Fibroblast of lung (primary cell): ENCODE measurements around the gene CD82. TPM values are rescaled to one million over a fixed set of nuclear protein-coding genes. Genes with fewer than 3 reads are reported as not detected.

ENCODE experiments used
- DNase-seq, 2 donors: peaks; one replicate each; pipeline versions ENCODE4 v3.0.0 to v3.0.0-alpha.2; 2010; ENCODE audit warnings: low read depth in 2 of 2
- H2AFZ ChIP-seq: 2 replicates; pipeline ENCODE4 v1.5.1; 2012; ENCODE audit warnings: low read length, control low read depth, inconsistent platforms
- H3K27ac ChIP-seq: 2 replicates; pipeline ENCODE4 v1.5.1; 2011; ENCODE audit warnings: low read length, control low read depth; ENCODE audit not compliant: insufficient read depth
- H3K27me3 ChIP-seq: 2 replicates; pipeline ENCODE4 v1.5.1; 2011; ENCODE audit warnings: mild to moderate bottlenecking, low read length; ENCODE audit not compliant: control insufficient read depth, insufficient read depth
- H3K36me3 ChIP-seq: 2 replicates; pipeline ENCODE4 v1.5.1; 2011; ENCODE audit warnings: low read length; ENCODE audit not compliant: control insufficient read depth, insufficient read depth
- H3K4me1 ChIP-seq: 2 replicates; pipeline ENCODE4 v1.5.1; 2011; ENCODE audit warnings: low read length; ENCODE audit not compliant: control insufficient read depth, insufficient read depth; ENCODE audit errors: extremely low read depth
- H3K4me2 ChIP-seq: 2 replicates; pipeline ENCODE4 v1.5.1; 2011; ENCODE audit warnings: low read length, control low read depth; ENCODE audit not compliant: insufficient read depth; ENCODE audit errors: extremely low read depth
- H3K4me3 ChIP-seq, 4 experiments: fragments of 200-600 bp in 1 of 4; sonication (generic) in 1 of 4; replicated peaks in 1 of 4; 2 replicates each; pipeline ENCODE4 v1.5.1; 2011 to 2016; ENCODE audit warnings: low read length in 4 of 4, low read depth in 3 of 4, mild to moderate bottlenecking in 3 of 4, control low read depth in 2 of 4, inconsistent platforms in 1 of 4, mixed read lengths in 1 of 4; ENCODE audit not compliant: insufficient read depth in 1 of 4; ENCODE audit errors: control extremely low read depth in 1 of 4
- H3K79me2 ChIP-seq: 2 replicates; pipeline ENCODE4 v1.5.1; 2012; ENCODE audit warnings: mild to moderate bottlenecking, low read length, inconsistent platforms; ENCODE audit not compliant: control insufficient read depth, insufficient read depth
- H3K9ac ChIP-seq: 2 replicates; pipeline ENCODE4 v1.5.1; 2011; ENCODE audit warnings: mild to moderate bottlenecking, low read length, control low read depth; ENCODE audit not compliant: insufficient read depth
- H3K9me3 ChIP-seq: 2 replicates; pipeline ENCODE4 v1.5.1; 2012; ENCODE audit warnings: low read depth, low read length; ENCODE audit not compliant: control insufficient read depth, insufficient read depth
- H4K20me1 ChIP-seq: 2 replicates; pipeline ENCODE4 v1.5.1; 2011; ENCODE audit warnings: low read length; ENCODE audit not compliant: control insufficient read depth, insufficient read depth; ENCODE audit errors: extremely low read depth
- CTCF ChIP-seq, 2 donors: IDR thresholded peaks in 1 of 2; conservative IDR thresholded peaks in 1 of 2; 1 replicate in 1 of 2; 2 replicates in 1 of 2; pipeline ENCODE4 v1.5.1; 2011 to 2012; ENCODE audit warnings: low read length in 2 of 2, control low read depth in 1 of 2, inconsistent platforms in 1 of 2, low read depth in 1 of 2, mild to moderate bottlenecking in 1 of 2
- EZH2 ChIP-seq: IDR thresholded peaks from 2 replicates; pipeline ENCODE4 v1.5.1; 2012; ENCODE audit warnings: low read length, control low read depth, mild to moderate bottlenecking; ENCODE audit errors: missing control alignments
- polyA plus RNA-seq, 2 donors: library from polyadenylated mRNA; depleted of rRNA in 1 of 2; stranded (reverse) in 1 of 2; unstranded in 1 of 2; fragments of >200 nt; gene quantifications; 2 replicates each; pipeline ENCODE4 v1.2.1, GENCODE V29; 2011 to 2012; ENCODE audit warnings: missing spikeins in 1 of 2
- total RNA-seq: library from RNA; depleted of rRNA; stranded (reverse); fragments of >200 nt; gene quantifications from 2 replicates; pipeline ENCODE4 v1.2.1, GENCODE V29; 2014

Gene CD82
- total and polyA plus RNA-seq, 2 donors (not counting 1 experiment from before 2014, with no cell fraction given): 54.2 to 114 TPM

GRCh38 chr11:44613153-44613552, 47.7 kb downstream of the CD82 start:
- DNase-seq: no peak
- TF ChIP-seq EZH2: no peak
- no peak for TF ChIP-seq CTCF (conservative IDR thresholded peaks at IDR 0.05 in 1 of 2, IDR thresholded peaks at IDR 0.05 in 1 of 2; ENCODE audit: low read depth in 1 of 2, low read length in 2 of 2)
- Histone ChIP-seq H3K27ac (no peak overlapping the region), H3K27me3 (no peaks in the 10 kb centered on the region), H4K20me1 (no peaks in the 10 kb centered on the region), H3K79me2 (no peaks in the 10 kb centered on the region), H3K36me3 (peaks cover 2% of the 10 kb centered on the region), H2AFZ (no peak overlapping the region), H3K4me3 (no peak overlapping the region), H3K9ac (no peak overlapping the region), H3K9me3 (no peaks in the 10 kb centered on the region), H3K4me1 (peaks cover 6% of the 10 kb centered on the region), H3K4me2 (no peak overlapping the region)

GRCh38 chr11:44614281-44614775, 48.9 kb downstream of the CD82 start:
- no peaks in the 10 kb centered on the region for H3K79me2 ChIP-seq
- no peak overlapping the region for H3K9ac ChIP-seq
- no peak overlapping the region for H3K4me2 ChIP-seq
- no peaks in the 10 kb centered on the region for H3K27me3 ChIP-seq
- no peak overlapping the region for H2AFZ ChIP-seq
- no peak overlapping the region for H3K27ac ChIP-seq
- TF ChIP-seq EZH2 (no peak), CTCF (conservative IDR thresholded peaks at IDR 0.05 in 1 of 2, IDR thresholded peaks at IDR 0.05 in 1 of 2; ENCODE audit: low read depth in 1 of 2, low read length in 2 of 2) (no peak)
- peaks cover 2% of the 10 kb centered on the region for H3K36me3 ChIP-seq
- no peak for DNase-seq
- no peaks in the 10 kb centered on the region for H3K9me3 ChIP-seq
- no peak overlapping the region for H3K4me3 ChIP-seq
- H4K20me1 ChIP-seq: no peaks in the 10 kb centered on the region
- no peaks in the 10 kb centered on the region for H3K4me1 ChIP-seq

GRCh38 chr11:44615041-44615755, 49.7 kb downstream of the CD82 start:
- Histone ChIP-seq H3K27me3 (no peaks in the 10 kb centered on the region), H3K9ac (no peak overlapping the region), H3K4me3 (no peak overlapping the region), H2AFZ (no peak overlapping the region), H3K36me3 (peaks cover 2% of the 10 kb centered on the region), H3K9me3 (no peaks in the 10 kb centered on the region), H3K79me2 (no peaks in the 10 kb centered on the region), H3K4me1 (no peaks in the 10 kb centered on the region), H4K20me1 (no peaks in the 10 kb centered on the region), H3K27ac (no peak overlapping the region), H3K4me2 (no peak overlapping the region)
- no peak for TF ChIP-seq CTCF (conservative IDR thresholded peaks at IDR 0.05 in 1 of 2, IDR thresholded peaks at IDR 0.05 in 1 of 2; ENCODE audit: low read depth in 1 of 2, low read length in 2 of 2)
- no peak for TF ChIP-seq EZH2
- no peak for DNase-seq
